Gastrocnemius medialis (tissue), 4 donors: ENCODE measurements around the gene INTS11.

Experiments
- CTCF ChIP-seq, 5 experiments: fragments of 450-650 bp in 3 of 5; fragments of 200-600 bp in 2 of 5; sonication (generic) in 2 of 5; IDR thresholded peaks in 4 of 5; conservative IDR thresholded peaks in 1 of 5; 1 replicate in 4 of 5; 2 replicates in 1 of 5; pipeline ENCODE4 v1.5.1; 2016 to 2019; ENCODE audit warnings: antibody characterized with exemption in 5 of 5, mild to moderate bottlenecking in 3 of 5, moderate library complexity in 3 of 5
- POLR2A ChIP-seq, 2 donors: fragments of 450-650 bp; IDR thresholded peaks; one replicate each; pipeline ENCODE4 v1.6.1; 2017; ENCODE audit warnings: antibody characterized with exemption in 2 of 2, mild to moderate bottlenecking in 2 of 2, moderate library complexity in 2 of 2

GRCh38 chr1:1318777-1319645, 5.4 kb downstream of the INTS11 start:
- no peak for TF ChIP-seq CTCF (IDR thresholded peaks at IDR 0.05 in 4 of 5, conservative IDR thresholded peaks at IDR 0.05 in 1 of 5)
- no peak for TF ChIP-seq POLR2A (IDR thresholded peaks at IDR 0.05)
